Measurements from ENCODE around the gene MRPS27. TPM values are rescaled to one million over a fixed set of nuclear protein-coding genes. Genes with fewer than 3 reads are reported as not detected.

The MRPS27 gene
- total RNA-seq, 1 donor from 2014 or later = 28.2 TPM

DNA sequence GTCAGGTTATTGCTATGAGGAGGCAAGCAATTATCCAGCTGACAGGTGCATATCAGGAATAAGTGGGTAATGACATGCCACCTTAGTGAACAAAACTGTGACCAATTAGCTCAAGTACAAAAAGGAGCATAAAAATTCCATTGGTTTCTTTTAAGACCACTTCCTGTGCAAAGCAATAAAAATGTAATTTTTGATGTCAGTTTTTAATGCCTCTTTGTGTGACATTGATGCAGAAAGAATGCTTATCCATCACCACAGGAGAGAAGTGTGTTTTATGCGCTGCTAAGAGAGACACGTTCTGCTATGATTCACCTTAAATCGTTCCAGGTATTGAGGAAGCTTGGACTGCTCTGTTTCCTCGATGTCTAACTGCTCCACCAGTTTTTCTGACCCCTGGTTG lies 96.7 kb downstream of the MRPS27 start:
- intact Hi-C loops (cut with DNase I) = no loop called here
- DNase-seq (ENCODE audit: low spot score in 2 of 2) = no peak
- TF ChIP-seq, protein P1, sequence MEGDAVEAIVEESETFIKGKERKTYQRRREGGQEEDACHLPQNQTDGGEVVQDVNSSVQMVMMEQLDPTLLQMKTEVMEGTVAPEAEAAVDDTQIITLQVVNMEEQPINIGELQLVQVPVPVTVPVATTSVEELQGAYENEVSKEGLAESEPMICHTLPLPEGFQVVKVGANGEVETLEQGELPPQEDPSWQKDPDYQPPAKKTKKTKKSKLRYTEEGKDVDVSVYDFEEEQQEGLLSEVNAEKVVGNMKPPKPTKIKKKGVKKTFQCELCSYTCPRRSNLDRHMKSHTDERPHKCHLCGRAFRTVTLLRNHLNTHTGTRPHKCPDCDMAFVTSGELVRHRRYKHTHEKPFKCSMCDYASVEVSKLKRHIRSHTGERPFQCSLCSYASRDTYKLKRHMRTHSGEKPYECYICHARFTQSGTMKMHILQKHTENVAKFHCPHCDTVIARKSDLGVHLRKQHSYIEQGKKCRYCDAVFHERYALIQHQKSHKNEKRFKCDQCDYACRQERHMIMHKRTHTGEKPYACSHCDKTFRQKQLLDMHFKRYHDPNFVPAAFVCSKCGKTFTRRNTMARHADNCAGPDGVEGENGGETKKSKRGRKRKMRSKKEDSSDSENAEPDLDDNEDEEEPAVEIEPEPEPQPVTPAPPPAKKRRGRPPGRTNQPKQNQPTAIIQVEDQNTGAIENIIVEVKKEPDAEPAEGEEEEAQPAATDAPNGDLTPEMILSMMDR (IDR thresholded peaks at IDR 0.05) = no peak
- H3K4me1 ChIP-seq = no peaks in the 10 kb centered on the region
- H3K27ac ChIP-seq = no peak overlapping the region
- no peaks in the 10 kb centered on the region for H3K9me3 ChIP-seq
- no peak overlapping the region for H3K4me3 ChIP-seq
- H3K27me3 ChIP-seq = no peaks in the 10 kb centered on the region
- H3K36me3 ChIP-seq = peaks cover 21 to 39% of the 10 kb centered on the region in 2 donors

DNA sequence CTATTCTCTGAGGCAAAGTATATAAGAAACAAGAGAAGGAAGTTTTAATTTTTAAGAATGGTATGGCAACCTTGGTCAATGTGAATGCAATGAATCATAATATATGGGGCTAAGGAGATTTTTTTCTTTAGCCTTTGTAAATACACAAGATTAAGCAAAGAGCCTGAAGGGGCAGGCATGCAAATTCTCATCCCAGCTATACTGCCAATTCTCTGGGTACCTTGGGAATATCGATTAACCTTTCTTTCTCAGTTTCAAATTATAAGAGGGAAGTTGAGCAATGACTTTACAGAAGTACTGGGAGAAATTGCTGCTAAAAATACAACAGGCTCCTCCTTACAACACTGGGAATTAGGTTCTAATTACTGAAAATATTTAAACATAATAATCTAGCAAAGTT lies 97.5 kb downstream of the MRPS27 start:
- intact Hi-C loops (cut with DNase I) = no loop called here
- no peak overlapping the region for H3K4me3 ChIP-seq
- peaks cover 28 to 47% of the 10 kb centered on the region in 2 donors for H3K36me3 ChIP-seq
- no peaks in the 10 kb centered on the region for H3K27me3 ChIP-seq
- H3K4me1 ChIP-seq = no peaks in the 10 kb centered on the region
- no peaks in the 10 kb centered on the region for H3K9me3 ChIP-seq
- DNase-seq (ENCODE audit: low spot score in 2 of 2) = no peak
- TF ChIP-seq, protein P1 (IDR thresholded peaks at IDR 0.05) = no peak
- H3K27ac ChIP-seq = no peak overlapping the region

DNA sequence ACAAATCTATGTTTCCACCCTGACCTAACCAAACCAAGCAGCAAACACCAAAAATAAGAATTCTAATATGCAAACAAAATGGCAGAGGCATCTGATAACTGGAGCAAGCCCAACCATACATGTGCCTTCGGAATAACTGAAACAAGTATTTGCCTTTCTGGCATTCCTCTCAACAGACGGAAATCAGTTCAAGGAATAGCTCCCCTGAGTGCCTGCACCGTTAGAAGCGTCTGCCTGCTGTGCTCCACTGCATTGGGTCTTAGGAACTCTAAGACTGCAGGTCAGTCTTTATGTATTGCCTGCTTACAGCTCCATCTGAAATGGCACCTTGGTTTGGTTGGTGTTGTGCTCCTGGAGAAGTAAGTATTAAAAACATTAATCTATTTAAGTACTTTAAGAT lies 98.5 kb downstream of the MRPS27 start:
- Histone ChIP-seq H3K4me1 (no peaks in the 10 kb centered on the region), H3K27me3 (no peaks in the 10 kb centered on the region), H3K36me3 (peaks cover 28 to 49% of the 10 kb centered on the region in 2 donors), H3K4me3 (no peak overlapping the region), H3K9me3 (no peaks in the 10 kb centered on the region), H3K27ac (no peak overlapping the region)
- TF ChIP-seq, protein P1 (IDR thresholded peaks at IDR 0.05) = no peak
- intact Hi-C loops (cut with DNase I) = no loop called here
- DNase-seq (ENCODE audit: low spot score in 2 of 2) = no peak

DNA sequence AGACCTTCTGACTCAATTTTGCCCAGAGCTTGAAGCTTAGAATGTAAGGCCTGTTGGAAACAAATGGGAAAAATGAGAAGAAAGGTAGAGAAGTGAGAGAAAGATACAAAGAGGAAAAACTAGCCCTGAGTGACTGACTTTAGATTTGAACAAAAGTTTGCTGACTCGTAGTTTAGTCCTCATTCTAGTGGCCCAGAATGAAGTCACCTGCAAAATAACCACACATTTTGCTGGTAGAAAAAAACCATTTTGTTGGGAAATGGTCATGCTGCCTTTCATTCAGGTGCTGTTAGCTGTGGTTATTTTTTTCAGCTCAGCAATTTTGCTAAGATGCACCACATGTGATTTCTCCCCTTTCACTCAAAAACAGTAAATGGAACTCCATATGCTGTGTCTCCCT lies 98.9 kb downstream of the MRPS27 start:
- intact Hi-C loops (cut with DNase I) = no loop called here
- peaks cover 28 to 48% of the 10 kb centered on the region in 2 donors for H3K36me3 ChIP-seq
- H3K27ac ChIP-seq = no peak overlapping the region
- H3K4me1 ChIP-seq = no peaks in the 10 kb centered on the region
- TF ChIP-seq, protein P1 (IDR thresholded peaks at IDR 0.05) = no peak
- H3K4me3 ChIP-seq = no peak overlapping the region
- H3K27me3 ChIP-seq = no peaks in the 10 kb centered on the region
- no peak for DNase-seq (ENCODE audit: low spot score in 2 of 2)
- H3K9me3 ChIP-seq = no peaks in the 10 kb centered on the region

DNA sequence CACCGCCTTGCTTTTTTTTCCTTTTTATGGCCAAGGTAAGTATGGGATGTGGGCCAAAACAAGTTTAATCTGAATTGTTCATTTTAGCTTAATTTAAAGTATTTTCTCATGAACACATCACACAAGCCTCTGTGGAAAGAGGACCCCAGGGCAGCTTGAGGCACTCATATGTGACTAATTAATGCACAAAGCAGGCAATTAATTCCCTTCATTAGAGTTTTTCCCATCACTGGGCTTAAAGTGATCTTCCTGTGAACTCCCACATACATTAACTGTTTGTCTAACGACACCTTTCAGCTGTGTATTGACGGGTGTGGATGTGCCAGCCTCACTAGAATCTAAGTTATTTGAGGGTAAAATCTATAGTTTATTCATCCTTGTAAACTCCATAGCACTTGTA lies 103.3 kb downstream of the MRPS27 start:
- TF ChIP-seq, protein P1 (IDR thresholded peaks at IDR 0.05) = no peak
- Histone ChIP-seq H3K4me1 (no peaks in the 10 kb centered on the region), H3K36me3 (peaks cover 21 to 34% of the 10 kb centered on the region in 2 donors), H3K4me3 (no peak overlapping the region), H3K27me3 (no peaks in the 10 kb centered on the region), H3K27ac (no peak overlapping the region), H3K9me3 (no peaks in the 10 kb centered on the region)
- DNase-seq (ENCODE audit: low spot score in 2 of 2) = no peak
- intact Hi-C loops (cut with DNase I) = no loop called here

DNA sequence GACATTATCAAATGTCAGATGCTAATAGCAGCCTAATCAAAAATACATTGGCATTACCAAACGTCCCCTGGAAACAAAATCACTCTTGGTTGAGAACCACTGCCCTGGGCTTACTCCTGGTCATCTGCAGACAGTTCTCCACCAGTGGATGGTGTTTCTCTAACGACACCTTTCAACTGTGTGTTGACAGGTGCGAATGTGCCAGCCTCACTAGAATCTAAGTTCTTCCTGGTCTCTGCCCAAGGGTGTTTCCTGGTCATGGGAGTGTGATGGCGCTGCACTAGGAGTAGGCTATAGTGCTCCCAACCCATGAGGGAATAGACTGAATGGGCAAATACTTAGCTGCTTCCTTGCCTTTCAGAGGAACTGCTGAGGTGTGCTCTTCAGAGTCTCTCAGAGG lies 105.9 kb downstream of the MRPS27 start:
- peaks cover 0 to 13% of the 10 kb centered on the region in 2 donors for H3K4me1 ChIP-seq
- H3K9me3 ChIP-seq = no peaks in the 10 kb centered on the region
- H3K4me3 ChIP-seq = no peak overlapping the region
- H3K36me3 ChIP-seq = peaks cover 7 to 19% of the 10 kb centered on the region in 2 donors
- H3K27me3 ChIP-seq = no peaks in the 10 kb centered on the region
- intact Hi-C loops (cut with DNase I) = no loop called here
- H3K27ac ChIP-seq = no peak overlapping the region
- TF ChIP-seq, protein P1 (IDR thresholded peaks at IDR 0.05) = no peak
- no peak for DNase-seq (ENCODE audit: low spot score in 2 of 2)

Measured in ascending aorta (tissue), 2 donors.